HEK293 (cell line): Measurements from ENCODE around the gene BCDIN3D.

ENCODE experiments used
- CTCF ChIA-PET: fragments of 350-600 bp; formaldehyde crosslinking; extraction: SDS; loops from one replicate; lab custom pipeline; 2021; ENCODE audit warnings: antibody characterized with exemption; lab: Yijun Ruan, JAX
- POLR2A ChIA-PET: fragments of 300-600 bp; formaldehyde crosslinking; extraction: SDS; loops from one replicate; lab custom pipeline; 2020; ENCODE audit warnings: antibody characterized with exemption, inconsistent platforms; lab: Yijun Ruan, JAX
- H3K27ac ChIP-seq: fragments of 200-500 bp; sonication (Bioruptor generic); 2 replicates; pipeline ENCODE4 v1.5.1; 2014; ENCODE audit warnings: low read depth, low read length, control low read depth, inconsistent platforms; ENCODE audit errors: extremely low read depth
- H3K36me3 ChIP-seq, 2 experiments: fragments of 200-500 bp in 1 of 2; sonication (Bioruptor generic) in 1 of 2; 1 replicate in 1 of 2; 2 replicates in 1 of 2; pipeline ENCODE4 v1.5.1; 2014 to 2017; ENCODE audit warnings: inconsistent platforms in 2 of 2, low read length in 2 of 2; ENCODE audit not compliant: control insufficient read depth in 2 of 2, insufficient read depth in 1 of 2
- H3K4me1 ChIP-seq: fragments of 200-500 bp; sonication (Bioruptor generic); 2 replicates; pipeline ENCODE4 v1.5.1; 2014; ENCODE audit warnings: mild to moderate bottlenecking, low read length, inconsistent platforms; ENCODE audit not compliant: control insufficient read depth, insufficient read depth
- H3K4me3 ChIP-seq: 2 replicates; pipeline ENCODE4 v1.5.1; 2011; ENCODE audit warnings: low read depth, mild to moderate bottlenecking, control low read depth, low read length, moderate library complexity
- H3K9me3 ChIP-seq: fragments of 200-500 bp; sonication (Bioruptor generic); 2 replicates; pipeline ENCODE4 v1.5.1; 2014; ENCODE audit warnings: low read depth, low read length, inconsistent platforms; ENCODE audit not compliant: control insufficient read depth, insufficient read depth
- GLI4 ChIP-seq: fragments of 450-650 bp; formaldehyde crosslinking; IDR thresholded peaks from 2 replicates; pipeline ENCODE4 v1.5.1; 2016; ENCODE audit warnings: missing biosample characterization, missing genetic modification characterization
- IKZF3 ChIP-seq: fragments of 450-650 bp; IDR thresholded peaks from 2 replicates; pipeline ENCODE4 v1.5.0; 2018; ENCODE audit warnings: missing biosample characterization, mild to moderate bottlenecking, missing genetic modification characterization, moderate library complexity
- OVOL3 ChIP-seq: fragments of 450-650 bp; formaldehyde crosslinking; IDR thresholded peaks from 2 replicates; pipeline ENCODE4 v1.5.1; 2016; ENCODE audit warnings: missing biosample characterization, missing genetic modification characterization
- RBAK ChIP-seq: fragments of 450-650 bp; formaldehyde crosslinking; IDR thresholded peaks from 2 replicates; pipeline ENCODE4 v1.5.1; 2016; ENCODE audit warnings: missing biosample characterization, missing genetic modification characterization
- SETDB1 ChIP-seq: IDR thresholded peaks from one replicate; pipeline ENCODE4 v1.6.1; 2017; ENCODE audit warnings: mild to moderate bottlenecking, low read length, moderate library complexity, mixed read lengths; ENCODE audit not compliant: insufficient read length
- SP2 ChIP-seq: fragments of 450-650 bp; formaldehyde crosslinking; IDR thresholded peaks from 2 replicates; pipeline ENCODE4 v1.5.1; 2016; ENCODE audit warnings: missing biosample characterization, missing genetic modification characterization
- SP3 ChIP-seq: fragments of 450-650 bp; formaldehyde crosslinking; IDR thresholded peaks from 2 replicates; pipeline ENCODE4 v1.5.1; 2016; ENCODE audit warnings: missing biosample characterization, missing genetic modification characterization
- YY1 ChIP-seq: fragments of 450-650 bp; formaldehyde crosslinking; IDR thresholded peaks from 2 replicates; pipeline ENCODE4 v1.5.1; 2018; ENCODE audit warnings: missing biosample characterization, missing genetic modification characterization
- ZBTB10 ChIP-seq: fragments of 450-650 bp; formaldehyde crosslinking; IDR thresholded peaks from 2 replicates; pipeline ENCODE4 v1.5.1; 2016; ENCODE audit warnings: missing biosample characterization, missing genetic modification characterization
- ZBTB6 ChIP-seq: fragments of 450-650 bp; formaldehyde crosslinking; IDR thresholded peaks from 2 replicates; pipeline ENCODE4 v1.5.1; 2017; ENCODE audit warnings: missing biosample characterization, missing genetic modification characterization
- ZBTB8A ChIP-seq: fragments of 450-650 bp; formaldehyde crosslinking; IDR thresholded peaks from 2 replicates; pipeline ENCODE4 v1.5.1; 2016; ENCODE audit warnings: missing biosample characterization, missing genetic modification characterization
- ZFHX2 ChIP-seq: fragments of 450-650 bp; formaldehyde crosslinking; conservative IDR thresholded peaks from 2 replicates; pipeline ENCODE4 v1.5.1; 2016; ENCODE audit warnings: missing biosample characterization, missing genetic modification characterization
- ZFP3 ChIP-seq: fragments of 450-650 bp; formaldehyde crosslinking; IDR thresholded peaks from 2 replicates; pipeline ENCODE4 v1.5.1; 2016; ENCODE audit warnings: low read depth, missing biosample characterization, missing genetic modification characterization
- ZNF133 ChIP-seq: fragments of 450-650 bp; formaldehyde crosslinking; IDR thresholded peaks from 2 replicates; pipeline ENCODE4 v1.5.1; 2016; ENCODE audit warnings: missing biosample characterization, missing genetic modification characterization
- ZNF155 ChIP-seq: fragments of 450-650 bp; formaldehyde crosslinking; IDR thresholded peaks from 2 replicates; pipeline ENCODE4 v1.5.1; 2016; ENCODE audit warnings: missing biosample characterization, missing genetic modification characterization
- ZNF175 ChIP-seq: fragments of 450-650 bp; formaldehyde crosslinking; IDR thresholded peaks from 2 replicates; pipeline ENCODE4 v1.5.1; 2016; ENCODE audit warnings: missing biosample characterization, missing genetic modification characterization
- ZNF2 ChIP-seq: fragments of 450-650 bp; formaldehyde crosslinking; IDR thresholded peaks from 2 replicates; pipeline ENCODE4 v1.5.1; 2016; ENCODE audit warnings: missing biosample characterization, missing genetic modification characterization
- ZNF221 ChIP-seq: fragments of 450-650 bp; formaldehyde crosslinking; IDR thresholded peaks from 2 replicates; pipeline ENCODE4 v1.5.1; 2017; ENCODE audit warnings: missing biosample characterization, missing genetic modification characterization, borderline replicate concordance
- ZNF26 ChIP-seq: fragments of 450-650 bp; formaldehyde crosslinking; IDR thresholded peaks from 2 replicates; pipeline ENCODE4 v1.5.1; 2016; ENCODE audit warnings: missing biosample characterization, missing genetic modification characterization
- ZNF311 ChIP-seq: fragments of 450-650 bp; formaldehyde crosslinking; IDR thresholded peaks from 2 replicates; pipeline ENCODE4 v1.5.1; 2017; ENCODE audit warnings: missing biosample characterization, missing genetic modification characterization, borderline replicate concordance
- ZNF362 ChIP-seq: fragments of 450-650 bp; formaldehyde crosslinking; IDR thresholded peaks from 2 replicates; pipeline ENCODE4 v1.5.1; 2016; ENCODE audit warnings: missing biosample characterization, missing genetic modification characterization
- ZNF37A ChIP-seq: fragments of 450-650 bp; IDR thresholded peaks from 2 replicates; pipeline ENCODE4 v1.5.1; 2018; ENCODE audit warnings: missing biosample characterization, missing genetic modification characterization
- ZNF404 ChIP-seq: fragments of 450-650 bp; formaldehyde crosslinking; IDR thresholded peaks from 2 replicates; pipeline ENCODE4 v1.5.1; 2017; ENCODE audit warnings: missing biosample characterization, missing genetic modification characterization
- ZNF449 ChIP-seq: fragments of 450-650 bp; formaldehyde crosslinking; IDR thresholded peaks from 2 replicates; pipeline ENCODE4 v1.5.1; 2017; ENCODE audit warnings: missing biosample characterization, mild to moderate bottlenecking, missing genetic modification characterization, moderate library complexity
- ZNF530 ChIP-seq: fragments of 450-650 bp; formaldehyde crosslinking; IDR thresholded peaks from 2 replicates; pipeline ENCODE4 v1.5.1; 2016; ENCODE audit warnings: low read depth, missing biosample characterization, missing genetic modification characterization
- ZNF549 ChIP-seq: fragments of 450-650 bp; IDR thresholded peaks from 2 replicates; pipeline ENCODE4 v1.5.1; 2018; ENCODE audit warnings: missing biosample characterization, missing genetic modification characterization, mild to moderate bottlenecking, inconsistent platforms, moderate library complexity
- ZNF571 ChIP-seq: fragments of 450-650 bp; formaldehyde crosslinking; IDR thresholded peaks from 2 replicates; pipeline ENCODE4 v1.5.0; 2017; ENCODE audit warnings: missing biosample characterization, missing genetic modification characterization
- ZNF677 ChIP-seq: fragments of 450-650 bp; IDR thresholded peaks from 2 replicates; pipeline ENCODE4 v1.5.0; 2018; ENCODE audit warnings: missing biosample characterization, mild to moderate bottlenecking, missing genetic modification characterization, moderate library complexity
- ZNF768 ChIP-seq: fragments of 450-650 bp; formaldehyde crosslinking; IDR thresholded peaks from 2 replicates; pipeline ENCODE4 v1.5.1; 2018; ENCODE audit warnings: missing biosample characterization, mild to moderate bottlenecking, missing genetic modification characterization
- ZNF792 ChIP-seq: fragments of 450-650 bp; formaldehyde crosslinking; IDR thresholded peaks from 2 replicates; pipeline ENCODE4 v1.5.1; 2016; ENCODE audit warnings: missing biosample characterization, missing genetic modification characterization
- ZXDB ChIP-seq: fragments of 450-650 bp; formaldehyde crosslinking; IDR thresholded peaks from 2 replicates; pipeline ENCODE4 v1.5.1; 2016; ENCODE audit warnings: missing biosample characterization, missing genetic modification characterization

Gene BCDIN3D

GRCh38 chr12:49842519-49843352 lies at the start of gene BCDIN3D:
Gene BCDIN3D, minus strand, starts transcription at chr12:49843106. Its CDS starts 19 bp downstream, at chr12:49843087.
- Histone ChIP-seq H3K27ac (peak within 1 kb of the TSS; percentile 89), H3K4me1 (peaks cover 6% of the 10 kb centered on the region; the same call in 1 of the 2 replicates), H3K4me3 (peak within 1 kb of the TSS; percentile 60), H3K9me3 (no peaks in the 10 kb centered on the region), H3K36me3 (peaks cover 0 to 5% of the 10 kb centered on the region in 2 experiments; a peak in 1 of 3 replicates)
- ChIA-PET CTCF (interaction anchor here (0.6 to 1.8 kb wide), 4 partner anchors 25 to 380 kb away, joined by 3 to 12 read pairs (median 4); no protein-coding TSS in a partner anchor), POLR2A (interaction anchor here (0.6 to 4.4 kb wide), 10 partner anchors 11 to 985 kb away, joined by 3 to 38 read pairs (median 4); partner anchors contain the start of genes NCKAP5L, SMARCD1 and TMBIM6)
- TF ChIP-seq ZBTB10 (tag by site-specific recombination) = peak; percentile 25; the same call in 1 of the 2 replicates
- TF ChIP-seq ZNF175 (tag by site-specific recombination) = no peak
- TF ChIP-seq ZNF404 (tag by site-specific recombination) = no peak
- no peak for TF ChIP-seq ZNF37A
- TF ChIP-seq ZNF768 (tag by site-specific recombination) = no peak
- no peak; the same call in 1 of the 2 replicates for TF ChIP-seq ZNF2
- no peak for TF ChIP-seq RBAK (tag by site-specific recombination)
- no peak; the same call in 1 of the 2 replicates for TF ChIP-seq ZBTB6 (tag by site-specific recombination)
- TF ChIP-seq SETDB1 = no peak
- 0 out of 2 replicates have a peak, but pooled peaks have one; percentile 39 for TF ChIP-seq ZNF449 (tag by site-specific recombination)
- TF ChIP-seq ZNF549 (tag by site-specific recombination) = no peak
- TF ChIP-seq ZNF571 (tag by site-specific recombination) = no peak
- TF ChIP-seq ZNF792 (tag by site-specific recombination) = no peak
- TF ChIP-seq ZNF133 (tag by site-specific recombination) = no peak
- TF ChIP-seq GLI4 (tag by site-specific recombination) = no peak
- TF ChIP-seq SP2 (tag by site-specific recombination) = peak; percentile 95
- TF ChIP-seq ZNF311 (tag by site-specific recombination) = no peak
- TF ChIP-seq ZNF26 = no peak
- no peak for TF ChIP-seq OVOL3
- TF ChIP-seq ZBTB8A (tag by site-specific recombination) = peak; percentile 44; the same call in 1 of the 2 replicates
- no peak for TF ChIP-seq ZNF530 (tag by site-specific recombination)
- peak; percentile 63; the same call in 1 of the 2 replicates for TF ChIP-seq SP3 (tag by site-specific recombination)
- TF ChIP-seq ZXDB (tag by site-specific recombination) = peak; percentile 51; the same call in 1 of the 2 replicates
- TF ChIP-seq ZNF155 (tag by site-specific recombination) = no peak
- no peak for TF ChIP-seq ZNF362 (tag by site-specific recombination)
- peak; percentile 77 for TF ChIP-seq ZFHX2 (tag by site-specific recombination)
- peak; percentile 82 for TF ChIP-seq YY1 (tag by site-specific recombination)
- no peak for TF ChIP-seq ZNF677
- TF ChIP-seq ZNF221 (tag by site-specific recombination) = no peak
- TF ChIP-seq IKZF3 (tag by site-specific recombination) = no peak
- no peak for TF ChIP-seq ZFP3 (tag by site-specific recombination)
